ENCODE data around the gene GPX4. TPM values are rescaled to one million over a fixed set of nuclear protein-coding genes. Genes with fewer than 3 reads are reported as not detected.
"Not testable (repeated sequence)": the region's sequence is repeated elsewhere in the genome, so short reads cannot be mapped to it uniquely, and the experiment has no call there.

Gene GPX4
- total RNA-seq, 1 experiment from 2014 or later: 577 TPM

DNA sequence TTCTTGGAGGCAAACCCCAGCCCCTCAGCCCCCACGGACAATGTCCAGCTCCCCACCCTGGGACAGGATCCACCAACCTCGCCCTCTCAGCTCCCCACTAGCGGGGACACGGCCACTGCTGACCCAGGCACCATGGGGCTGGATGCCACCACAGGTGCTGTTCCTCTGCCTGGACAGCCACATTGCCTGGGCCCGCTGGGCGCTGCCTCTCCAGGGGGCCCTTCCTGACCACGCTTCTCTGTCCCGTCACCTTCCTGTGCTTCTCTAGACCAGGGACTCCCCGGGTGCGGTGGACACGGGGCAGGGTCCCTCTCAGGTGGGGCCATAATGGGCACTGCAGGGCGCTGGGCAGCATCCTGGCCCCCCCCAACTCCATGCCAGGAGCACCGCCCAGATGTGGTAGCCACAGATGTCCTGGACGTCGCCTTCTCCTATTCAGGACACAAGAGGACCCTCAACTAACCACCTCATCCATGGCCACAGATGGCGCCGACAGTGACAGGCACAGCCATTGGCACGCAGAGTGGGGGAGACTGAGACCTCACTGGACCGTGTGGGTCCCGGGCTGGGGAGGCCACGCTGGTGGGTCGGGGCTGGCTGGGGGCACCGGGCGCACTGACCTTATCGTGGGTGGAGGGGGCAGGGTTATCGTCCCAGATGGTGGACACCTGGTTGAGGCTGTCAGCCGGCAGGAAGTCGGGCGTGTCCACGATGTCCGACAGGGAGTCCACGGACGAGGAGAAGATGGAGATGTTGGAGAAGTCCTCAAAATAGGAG lies 23.4 kb downstream of the GPX4 start:
- intact Hi-C loops (cut with micrococcal nuclease; ENCODE audit: unreplicated experiment): no loop called here
- ChIA-PET POLR2A (no interaction called here), CTCF (no interaction called here)
- ATAC-seq: no peak
- in situ Hi-C loops (cut with HindIII; ENCODE audit: low pct_unique_long_range_greater_than_20kb, low sequenced_read_pairs): no loop called here
- BruUV-seq (replicated peaks): no TSS peak
- Histone ChIP-seq H3K4me1 (ENCODE audit: control insufficient read depth, insufficient read depth, low read length) (peaks cover 16% of the 10 kb centered on the region), H3K36me3 (ENCODE audit: control insufficient read depth, insufficient read depth, low read length) (no peaks in the 10 kb centered on the region; the same call in none of the 2 replicates), H3K4me3 (ENCODE audit: low read depth in 2 of 2, low read length in 2 of 2) (no peak overlapping the region), H3K27ac (ENCODE audit: low read length) (no peak overlapping the region), H3K27me3 (ENCODE audit: control insufficient read depth, insufficient read depth, low read length) (no peaks in the 10 kb centered on the region), H3K9me3 (ENCODE audit: control insufficient read depth, insufficient read depth, low read depth, low read length) (no peaks in the 10 kb centered on the region)
- DNase-seq (ENCODE audit: low read depth, low spot score): no peak
- TF ChIP-seq POLR2AphosphoS5 (IDR thresholded peaks at IDR 0.05; ENCODE audit: low read depth, low read length): no peak
- TF ChIP-seq, protein P1, sequence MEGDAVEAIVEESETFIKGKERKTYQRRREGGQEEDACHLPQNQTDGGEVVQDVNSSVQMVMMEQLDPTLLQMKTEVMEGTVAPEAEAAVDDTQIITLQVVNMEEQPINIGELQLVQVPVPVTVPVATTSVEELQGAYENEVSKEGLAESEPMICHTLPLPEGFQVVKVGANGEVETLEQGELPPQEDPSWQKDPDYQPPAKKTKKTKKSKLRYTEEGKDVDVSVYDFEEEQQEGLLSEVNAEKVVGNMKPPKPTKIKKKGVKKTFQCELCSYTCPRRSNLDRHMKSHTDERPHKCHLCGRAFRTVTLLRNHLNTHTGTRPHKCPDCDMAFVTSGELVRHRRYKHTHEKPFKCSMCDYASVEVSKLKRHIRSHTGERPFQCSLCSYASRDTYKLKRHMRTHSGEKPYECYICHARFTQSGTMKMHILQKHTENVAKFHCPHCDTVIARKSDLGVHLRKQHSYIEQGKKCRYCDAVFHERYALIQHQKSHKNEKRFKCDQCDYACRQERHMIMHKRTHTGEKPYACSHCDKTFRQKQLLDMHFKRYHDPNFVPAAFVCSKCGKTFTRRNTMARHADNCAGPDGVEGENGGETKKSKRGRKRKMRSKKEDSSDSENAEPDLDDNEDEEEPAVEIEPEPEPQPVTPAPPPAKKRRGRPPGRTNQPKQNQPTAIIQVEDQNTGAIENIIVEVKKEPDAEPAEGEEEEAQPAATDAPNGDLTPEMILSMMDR (IDR thresholded peaks at IDR 0.05): no peak

DNA sequence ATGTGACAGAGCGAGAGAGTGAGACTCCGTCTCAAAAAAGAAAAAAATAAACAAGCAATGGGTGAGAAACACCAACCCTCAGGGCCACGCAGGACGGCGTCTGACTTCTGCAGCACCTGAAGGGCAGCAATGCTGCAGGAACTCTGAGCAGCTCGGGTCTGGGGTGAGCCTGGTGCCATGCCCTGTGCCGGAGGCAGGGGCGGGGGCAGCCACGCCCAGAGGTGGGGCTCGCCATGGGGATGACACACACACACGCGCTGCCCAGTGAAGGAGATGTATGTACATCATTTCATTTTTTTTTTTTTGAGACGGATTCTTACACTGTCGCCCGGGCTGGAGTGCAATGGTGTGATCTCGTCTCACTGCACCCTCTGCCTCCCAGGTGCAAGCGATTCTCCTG lies 24.3 kb downstream of the GPX4 start:
- Histone ChIP-seq H3K4me3 (ENCODE audit: low read depth in 2 of 2, low read length in 2 of 2) (no peak overlapping the region), H3K4me1 (ENCODE audit: control insufficient read depth, insufficient read depth, low read length) (peaks cover 25% of the 10 kb centered on the region), H3K27ac (ENCODE audit: low read length) (no peak overlapping the region), H3K27me3 (ENCODE audit: control insufficient read depth, insufficient read depth, low read length) (no peaks in the 10 kb centered on the region), H3K36me3 (ENCODE audit: control insufficient read depth, insufficient read depth, low read length) (no peaks in the 10 kb centered on the region), H3K9me3 (ENCODE audit: control insufficient read depth, insufficient read depth, low read depth, low read length) (no peaks in the 10 kb centered on the region)
- ATAC-seq: no peak
- TF ChIP-seq TCF7L2 (IDR thresholded peaks at IDR 0.05; ENCODE audit: low read depth, low read length) (no peak), POLR2AphosphoS5 (IDR thresholded peaks at IDR 0.05; ENCODE audit: low read depth, low read length) (no peak), SIN3A (IDR thresholded peaks at IDR 0.05; ENCODE audit: borderline replicate concordance, insufficient read depth, low read depth, low read length) (no peak)
- TF ChIP-seq, protein P1 (IDR thresholded peaks at IDR 0.05): no peak
- TF ChIP-seq, protein P2, sequence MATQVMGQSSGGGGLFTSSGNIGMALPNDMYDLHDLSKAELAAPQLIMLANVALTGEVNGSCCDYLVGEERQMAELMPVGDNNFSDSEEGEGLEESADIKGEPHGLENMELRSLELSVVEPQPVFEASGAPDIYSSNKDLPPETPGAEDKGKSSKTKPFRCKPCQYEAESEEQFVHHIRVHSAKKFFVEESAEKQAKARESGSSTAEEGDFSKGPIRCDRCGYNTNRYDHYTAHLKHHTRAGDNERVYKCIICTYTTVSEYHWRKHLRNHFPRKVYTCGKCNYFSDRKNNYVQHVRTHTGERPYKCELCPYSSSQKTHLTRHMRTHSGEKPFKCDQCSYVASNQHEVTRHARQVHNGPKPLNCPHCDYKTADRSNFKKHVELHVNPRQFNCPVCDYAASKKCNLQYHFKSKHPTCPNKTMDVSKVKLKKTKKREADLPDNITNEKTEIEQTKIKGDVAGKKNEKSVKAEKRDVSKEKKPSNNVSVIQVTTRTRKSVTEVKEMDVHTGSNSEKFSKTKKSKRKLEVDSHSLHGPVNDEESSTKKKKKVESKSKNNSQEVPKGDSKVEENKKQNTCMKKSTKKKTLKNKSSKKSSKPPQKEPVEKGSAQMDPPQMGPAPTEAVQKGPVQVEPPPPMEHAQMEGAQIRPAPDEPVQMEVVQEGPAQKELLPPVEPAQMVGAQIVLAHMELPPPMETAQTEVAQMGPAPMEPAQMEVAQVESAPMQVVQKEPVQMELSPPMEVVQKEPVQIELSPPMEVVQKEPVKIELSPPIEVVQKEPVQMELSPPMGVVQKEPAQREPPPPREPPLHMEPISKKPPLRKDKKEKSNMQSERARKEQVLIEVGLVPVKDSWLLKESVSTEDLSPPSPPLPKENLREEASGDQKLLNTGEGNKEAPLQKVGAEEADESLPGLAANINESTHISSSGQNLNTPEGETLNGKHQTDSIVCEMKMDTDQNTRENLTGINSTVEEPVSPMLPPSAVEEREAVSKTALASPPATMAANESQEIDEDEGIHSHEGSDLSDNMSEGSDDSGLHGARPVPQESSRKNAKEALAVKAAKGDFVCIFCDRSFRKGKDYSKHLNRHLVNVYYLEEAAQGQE (IDR thresholded peaks at IDR 0.05; ENCODE audit: insufficient read depth in 1 of 2, low read depth in 2 of 2, low read length in 1 of 2): no peak
- BruUV-seq (replicated peaks): no TSS peak
- no peak for DNase-seq (ENCODE audit: low read depth, low spot score)
- ChIA-PET CTCF (no interaction called here), POLR2A (no interaction called here)
- in situ Hi-C loops (cut with HindIII; ENCODE audit: low pct_unique_long_range_greater_than_20kb, low sequenced_read_pairs): no loop called here
- intact Hi-C loops (cut with micrococcal nuclease; ENCODE audit: unreplicated experiment): no loop called here

DNA sequence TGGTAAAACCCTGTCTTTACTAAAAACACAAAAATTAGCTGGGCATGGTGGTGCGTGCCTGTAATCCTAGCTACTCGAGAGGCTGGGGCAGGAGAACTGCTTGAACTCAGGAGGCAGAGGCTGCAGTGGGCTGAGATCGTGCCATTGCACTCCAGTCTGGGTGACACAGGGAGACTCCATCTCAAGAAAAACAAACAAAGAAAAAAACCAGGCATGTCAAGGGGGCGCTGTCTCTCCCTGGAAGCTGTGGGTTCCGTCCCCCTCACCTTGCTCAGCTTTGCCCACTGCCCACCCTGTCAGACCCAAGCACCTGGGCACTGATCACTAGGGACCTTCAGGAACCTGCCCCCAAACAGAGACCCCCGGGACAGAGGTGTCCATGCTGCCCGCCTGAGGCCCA lies 25.3 kb downstream of the GPX4 start:
- H3K9me3 ChIP-seq (ENCODE audit: control insufficient read depth, insufficient read depth, low read depth, low read length); H3K27me3 ChIP-seq (ENCODE audit: control insufficient read depth, insufficient read depth, low read length); H3K27ac ChIP-seq (ENCODE audit: low read length); CTCF ChIA-PET; intact Hi-C loops (cut with micrococcal nuclease; ENCODE audit: unreplicated experiment); in situ Hi-C loops (cut with HindIII; ENCODE audit: low pct_unique_long_range_greater_than_20kb, low sequenced_read_pairs); BruUV-seq (replicated peaks); H3K36me3 ChIP-seq (ENCODE audit: control insufficient read depth, insufficient read depth, low read length); H3K4me3 ChIP-seq (ENCODE audit: low read depth in 2 of 2, low read length in 2 of 2); ATAC-seq; DNase-seq (ENCODE audit: low read depth, low spot score); POLR2A ChIA-PET: not testable (repeated sequence)
- peaks cover 32% of the 10 kb centered on the region for H3K4me1 ChIP-seq (ENCODE audit: control insufficient read depth, insufficient read depth, low read length)

Data from Panc1 (cell line).